Inferior parietal cortex (tissue), 1 donor: ENCODE results near the gene ERC2.

Experiments
- DNase-seq: peaks from one replicate; pipeline ENCODE4 v3.0.0-alpha.2; 2016; ENCODE audit errors: extremely low spot score

The ERC2 gene

DNA sequence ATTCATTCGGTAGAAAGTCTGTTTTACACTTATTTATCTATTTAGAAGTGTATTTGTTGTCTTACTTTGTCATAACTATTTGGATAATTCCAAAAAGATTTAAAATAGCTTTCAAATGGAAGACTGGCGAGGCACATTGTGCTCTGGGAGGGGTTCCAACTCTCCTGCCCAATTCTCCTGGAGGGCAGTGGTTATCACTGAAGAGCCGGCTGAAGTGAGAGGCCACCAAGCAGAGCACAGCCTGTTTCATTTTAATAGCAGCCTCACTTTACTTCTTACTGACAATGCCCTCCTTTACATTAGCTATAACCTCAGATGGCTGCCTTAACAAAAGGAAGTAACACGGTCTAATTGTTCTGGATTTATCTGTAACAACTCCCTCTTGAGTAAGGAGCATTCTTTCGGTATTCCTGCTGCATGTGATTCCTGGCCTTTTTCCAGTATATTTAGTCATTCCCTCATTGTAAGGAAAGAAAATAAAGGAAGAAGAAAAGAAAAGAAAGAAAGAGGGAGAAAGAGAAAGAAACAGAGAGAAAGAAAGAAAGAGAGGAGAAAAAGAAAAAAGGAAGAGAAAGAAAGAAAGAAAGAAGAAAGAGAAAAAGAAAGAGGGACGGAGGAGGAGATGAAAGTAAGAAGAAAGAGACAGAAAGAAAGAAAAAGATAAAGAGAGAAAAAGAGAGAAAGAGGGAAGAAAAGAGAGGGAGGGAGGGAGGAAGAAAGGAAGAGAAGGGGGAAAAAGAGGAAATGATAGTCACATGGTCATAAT lies 641.4 kb downstream of the ERC2 start:
- DNase-seq: no peak

GRCh38 chr3:55826097-55826496 lies 642.2 kb downstream of the ERC2 start:
- DNase-seq: no peak

- no peak for DNase-seq
Measured at GRCh38 chr3:55824406-55824805, 643.9 kb downstream of the ERC2 start.

GRCh38 chr3:55823829-55824228 lies 644.4 kb downstream of the ERC2 start:
- no peak for DNase-seq

- DNase-seq: no peak
Measured at GRCh38 chr3:55823001-55823400, 645.3 kb downstream of the ERC2 start.

GRCh38 chr3:55819005-55819404 lies 649.3 kb downstream of the ERC2 start:
- DNase-seq: no peak

GRCh38 chr3:55818485-55818884 lies 649.8 kb downstream of the ERC2 start:
- DNase-seq: peak; percentile 40

DNA sequence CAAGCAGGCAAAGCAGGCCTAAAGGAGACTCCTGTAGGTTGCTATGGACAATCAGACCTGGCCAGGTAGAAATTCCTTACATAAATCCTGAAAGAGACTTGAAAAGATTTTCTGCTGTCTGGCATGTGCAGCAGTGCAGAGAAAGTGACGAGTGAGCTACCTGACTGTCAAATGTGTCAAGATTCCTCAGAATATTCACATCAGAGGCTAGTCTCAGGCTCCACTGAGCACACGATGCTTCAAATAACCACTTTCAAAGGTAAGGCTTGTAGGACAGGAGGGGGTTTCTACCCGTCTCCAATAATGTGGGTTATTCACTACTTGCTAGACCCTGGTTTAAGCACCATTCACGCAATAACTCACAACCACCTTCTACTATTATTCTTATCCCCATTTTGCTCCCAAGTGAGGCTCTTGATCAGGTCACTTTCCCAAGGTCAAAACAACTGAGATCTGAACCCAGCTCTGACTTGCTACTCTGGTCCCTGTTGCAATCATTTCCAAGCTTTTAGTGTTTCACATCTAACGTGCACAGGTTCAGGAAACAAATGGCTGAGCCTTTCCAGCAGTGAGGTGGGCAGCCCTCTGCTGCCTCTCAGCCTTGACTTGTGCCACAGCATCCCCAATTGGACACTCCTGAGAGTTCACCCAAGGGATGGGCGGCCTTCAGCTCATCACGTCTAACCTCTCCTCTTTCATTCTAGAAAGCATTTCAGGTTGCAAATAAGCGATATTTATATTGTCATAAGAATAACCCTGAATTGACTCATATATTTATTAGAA lies 651.3 kb downstream of the ERC2 start:
- DNase-seq: no peak

DNA sequence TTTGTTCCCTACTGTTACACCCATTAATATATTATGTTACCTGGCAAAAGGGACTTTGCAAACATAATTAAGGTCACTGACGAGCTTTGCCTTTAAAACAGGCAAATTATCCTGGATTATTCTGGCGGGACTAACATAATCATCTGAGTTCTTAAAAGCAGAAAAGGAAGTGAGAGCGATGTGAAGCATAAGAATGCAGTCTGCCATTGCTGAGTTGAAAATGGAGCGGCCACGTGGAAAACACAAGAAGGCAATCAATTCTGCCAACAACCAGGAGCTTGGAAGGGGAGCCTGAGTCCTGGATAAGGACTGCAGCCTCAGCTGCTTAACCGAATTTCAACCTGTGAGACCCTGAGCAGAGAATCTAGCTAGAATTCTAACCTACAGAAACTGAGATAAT lies 653.0 kb downstream of the ERC2 start:
- DNase-seq: no peak

- no peak for DNase-seq
Measured at GRCh38 chr3:55813268-55814097, 654.8 kb downstream of the ERC2 start.

GRCh38 chr3:55812394-55813013 lies 655.8 kb downstream of the ERC2 start:
- DNase-seq: no peak

GRCh38 chr3:55807210-55807609 lies 661.1 kb downstream of the ERC2 start:
- DNase-seq: no peak

GRCh38 chr3:55805169-55805568 lies 663.1 kb downstream of the ERC2 start:
- no peak for DNase-seq

DNA sequence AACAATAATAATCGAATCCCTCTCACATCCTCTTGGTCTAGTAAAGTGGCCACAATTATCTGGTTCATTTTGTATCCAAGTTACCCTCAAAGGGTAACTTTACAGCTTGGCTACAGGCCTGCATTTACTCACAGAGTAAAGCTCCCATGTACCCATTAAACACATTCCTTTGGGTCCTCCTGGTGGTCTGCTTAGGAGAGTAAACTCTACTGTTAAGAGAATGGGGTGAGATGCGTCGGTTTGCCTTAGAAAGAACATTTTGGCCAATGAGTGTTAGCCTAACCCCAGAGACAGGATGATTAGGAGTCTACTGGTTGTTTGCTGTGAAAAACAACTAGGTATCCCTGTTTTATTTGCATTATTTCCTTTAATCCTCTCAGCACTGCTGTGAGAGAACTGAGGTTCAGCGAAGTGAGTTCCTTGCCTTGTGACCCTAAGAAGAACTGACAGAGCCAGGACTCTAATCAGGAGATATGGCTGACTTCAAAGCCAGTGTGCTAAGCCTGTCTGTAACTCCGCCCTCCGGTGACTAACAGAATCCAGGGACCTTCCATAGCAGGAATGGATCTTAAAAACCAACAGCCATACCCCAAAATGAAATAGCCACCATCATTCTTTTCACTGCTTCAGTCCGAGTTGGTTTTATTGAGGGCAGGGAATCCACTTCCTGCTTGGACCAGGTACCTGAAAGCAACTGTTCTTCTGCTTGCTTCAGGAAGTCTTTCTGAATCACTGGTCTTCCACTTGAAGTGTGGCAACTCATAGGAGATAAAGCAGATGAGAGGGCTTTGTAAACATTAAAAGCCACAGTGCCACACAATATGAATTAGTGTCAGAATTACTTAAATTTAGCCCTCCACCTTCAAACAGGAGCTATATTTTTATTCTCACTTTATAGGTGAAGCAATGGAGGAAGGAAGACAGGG lies 663.8 kb downstream of the ERC2 start:
- DNase-seq: no peak

DNA sequence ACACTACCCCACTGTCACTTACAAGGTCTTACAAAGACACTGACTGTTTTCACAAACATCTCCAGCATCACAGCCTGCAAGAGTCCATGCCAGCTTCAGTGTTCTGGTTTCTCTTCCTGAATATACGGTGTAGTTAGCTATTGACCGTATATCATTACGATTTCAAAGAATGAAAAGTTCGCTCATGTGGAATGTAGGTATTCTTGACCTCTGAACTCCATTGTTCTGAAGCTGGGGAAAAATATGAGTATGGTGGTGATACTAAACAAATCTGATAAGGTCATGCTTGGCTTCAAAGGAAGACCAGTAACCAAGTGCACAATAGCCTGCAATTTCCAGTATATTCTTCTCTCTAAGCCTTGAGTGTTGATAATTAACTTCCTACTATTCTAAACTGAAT lies 665.5 kb downstream of the ERC2 start:
- no peak for DNase-seq

GRCh38 chr3:55801676-55802075 lies 666.6 kb downstream of the ERC2 start:
- DNase-seq: no peak

GRCh38 chr3:55801068-55801467 lies 667.2 kb downstream of the ERC2 start:
- DNase-seq: no peak

DNA sequence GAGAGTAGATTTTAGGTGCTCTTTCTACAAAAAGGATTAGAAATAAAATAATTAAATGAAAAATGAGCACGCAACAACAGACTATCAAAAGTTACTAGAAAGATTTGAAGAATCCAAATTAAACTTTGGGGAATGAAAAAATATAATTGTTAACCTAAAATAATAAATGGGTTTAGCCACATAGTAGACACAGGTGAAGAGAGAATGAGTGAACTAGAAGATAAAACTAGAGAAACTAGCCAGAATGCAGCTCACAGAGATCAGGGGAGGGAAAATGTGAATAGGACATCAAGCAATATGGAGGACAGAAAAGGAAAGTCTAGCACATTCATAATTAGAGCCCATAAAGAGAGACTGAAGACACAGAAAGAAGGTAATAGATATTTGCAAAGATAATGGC lies 670.5 kb downstream of the ERC2 start:
- no peak for DNase-seq

DNA sequence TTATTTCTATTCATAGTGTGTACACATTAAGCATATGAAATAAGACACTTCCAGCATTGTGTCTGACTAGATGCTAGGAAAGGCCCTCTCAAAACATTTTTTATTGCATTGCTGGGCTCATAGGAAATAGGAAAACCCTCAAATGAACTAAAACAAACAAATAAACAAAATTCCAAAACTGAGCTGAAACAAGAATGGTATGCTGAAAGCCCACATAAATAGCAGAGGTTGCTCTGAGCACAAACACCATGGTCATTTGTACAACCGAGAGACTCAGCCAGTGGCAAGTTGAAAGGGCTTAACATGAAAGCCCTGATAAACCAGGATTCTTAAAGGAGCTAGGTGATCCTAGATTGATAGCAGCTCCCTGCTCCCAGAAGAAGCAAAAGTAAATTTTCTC lies 671.2 kb downstream of the ERC2 start:
- DNase-seq: no peak

- DNase-seq: no peak
Measured at GRCh38 chr3:55796533-55796932, 671.7 kb downstream of the ERC2 start.

- no peak for DNase-seq
Measured at GRCh38 chr3:55795746-55796145, 672.5 kb downstream of the ERC2 start.
